GM10266 (cell line): ENCODE data around the gene RMND5B.
"Not testable (repeated sequence)": the region's sequence is repeated elsewhere in the genome, so short reads cannot be mapped to it uniquely, and the experiment has no call there.

Experiments
- DNase-seq: peaks from one replicate; pipeline ENCODE4 v3.0.0; 2012; ENCODE audit errors: extremely low spot score
- TF ChIP-seq, protein P1 (sequence below): IDR thresholded peaks from 2 replicates; pipeline ENCODE4 v1.5.1; 2012; ENCODE audit warnings: mild to moderate bottlenecking, low read depth; ENCODE audit not compliant: control insufficient read depth, insufficient read depth; ENCODE audit errors: missing control alignments

The RMND5B gene

DNA sequence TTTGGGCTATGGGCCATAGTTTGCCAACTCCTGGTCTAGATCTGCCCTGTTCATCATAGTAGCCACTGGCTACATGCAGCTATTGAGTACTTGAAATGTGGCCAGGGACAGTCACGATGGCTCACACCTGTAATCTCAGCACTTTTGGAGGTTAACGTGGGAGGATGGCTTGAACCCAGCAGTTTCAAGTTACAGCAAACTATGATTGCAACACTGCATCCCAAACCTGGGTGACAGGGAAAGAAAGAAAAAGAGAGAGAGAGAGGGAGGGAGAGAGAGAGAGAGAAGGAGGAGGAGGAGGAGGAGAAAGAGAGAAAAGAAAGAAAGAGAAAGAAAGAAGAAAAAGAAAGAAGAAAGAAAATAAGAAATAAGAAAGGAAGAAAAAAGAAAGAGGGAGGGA is 61.4 kb downstream of the RMND5B start:
- TF ChIP-seq, protein P1, sequence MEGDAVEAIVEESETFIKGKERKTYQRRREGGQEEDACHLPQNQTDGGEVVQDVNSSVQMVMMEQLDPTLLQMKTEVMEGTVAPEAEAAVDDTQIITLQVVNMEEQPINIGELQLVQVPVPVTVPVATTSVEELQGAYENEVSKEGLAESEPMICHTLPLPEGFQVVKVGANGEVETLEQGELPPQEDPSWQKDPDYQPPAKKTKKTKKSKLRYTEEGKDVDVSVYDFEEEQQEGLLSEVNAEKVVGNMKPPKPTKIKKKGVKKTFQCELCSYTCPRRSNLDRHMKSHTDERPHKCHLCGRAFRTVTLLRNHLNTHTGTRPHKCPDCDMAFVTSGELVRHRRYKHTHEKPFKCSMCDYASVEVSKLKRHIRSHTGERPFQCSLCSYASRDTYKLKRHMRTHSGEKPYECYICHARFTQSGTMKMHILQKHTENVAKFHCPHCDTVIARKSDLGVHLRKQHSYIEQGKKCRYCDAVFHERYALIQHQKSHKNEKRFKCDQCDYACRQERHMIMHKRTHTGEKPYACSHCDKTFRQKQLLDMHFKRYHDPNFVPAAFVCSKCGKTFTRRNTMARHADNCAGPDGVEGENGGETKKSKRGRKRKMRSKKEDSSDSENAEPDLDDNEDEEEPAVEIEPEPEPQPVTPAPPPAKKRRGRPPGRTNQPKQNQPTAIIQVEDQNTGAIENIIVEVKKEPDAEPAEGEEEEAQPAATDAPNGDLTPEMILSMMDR = no peak
- DNase-seq = no peak

DNA sequence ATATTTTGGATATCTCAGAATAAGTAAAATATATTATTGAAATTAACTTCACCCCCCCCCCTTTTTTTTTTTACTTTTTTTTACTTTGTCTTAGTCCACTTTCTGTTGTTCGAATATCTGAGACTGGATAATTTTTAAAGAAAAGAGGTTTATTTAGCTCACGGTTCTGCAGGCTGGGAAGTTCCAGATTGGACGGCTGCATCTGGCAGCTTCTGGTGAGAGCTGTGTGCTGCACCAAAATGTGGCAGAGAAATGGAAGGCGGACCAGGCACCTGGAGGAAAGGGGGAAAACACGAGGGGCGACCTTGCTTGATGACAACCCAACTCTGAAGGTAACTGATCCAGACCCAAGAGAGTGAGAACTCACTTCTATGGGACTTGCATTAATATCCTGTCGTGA is 62.0 kb downstream of the RMND5B start:
- DNase-seq = no peak
- TF ChIP-seq, protein P1 = no peak

DNA sequence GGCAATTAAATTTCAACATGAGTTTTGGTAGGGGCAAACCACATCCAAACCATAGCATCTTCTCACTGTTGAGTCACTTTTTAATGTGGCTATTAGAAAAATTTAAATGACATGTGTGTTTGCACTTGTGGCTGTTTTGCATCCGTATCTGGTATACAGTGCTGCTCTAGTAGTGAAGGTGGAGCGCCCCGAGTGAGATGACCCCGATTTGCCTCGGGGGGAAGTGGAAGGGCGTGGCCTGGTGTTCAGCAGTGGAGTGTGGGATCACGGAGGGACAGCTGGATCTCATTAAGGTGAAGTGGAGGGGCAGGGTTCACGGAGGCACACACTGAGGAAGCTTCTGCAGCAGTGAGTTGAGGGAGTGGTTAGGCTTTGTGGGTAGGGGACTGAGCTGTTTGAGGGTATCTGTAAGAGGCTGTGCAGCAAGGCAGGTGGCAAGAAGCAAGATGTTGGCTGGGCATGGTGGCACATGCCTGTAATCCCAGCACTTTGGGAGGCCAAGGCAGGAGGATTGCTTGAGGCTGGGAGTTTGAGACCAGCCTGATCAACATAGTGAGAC is 62.5 kb downstream of the RMND5B start:
- no peak for DNase-seq
- TF ChIP-seq, protein P1 = no peak

DNA sequence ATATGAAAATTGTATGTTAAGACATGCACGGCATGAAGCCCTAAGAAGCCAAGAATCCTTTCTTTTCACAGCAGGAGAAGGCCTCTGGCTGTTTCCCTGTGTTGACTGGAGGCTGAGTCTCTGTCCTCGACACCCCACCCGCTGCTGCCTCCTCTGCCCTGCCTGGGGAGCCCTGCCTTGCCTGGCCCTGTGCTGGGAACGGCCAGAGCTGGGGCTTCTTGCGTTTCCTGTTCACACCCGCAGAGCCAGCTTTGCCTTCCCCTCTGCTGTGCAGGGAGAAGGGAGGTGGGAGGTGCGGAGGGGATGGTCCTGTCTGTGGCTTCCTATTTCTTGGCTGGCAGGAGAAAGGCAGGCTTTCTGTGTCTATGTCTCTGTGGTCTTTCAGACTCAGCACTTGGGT is 63.2 kb downstream of the RMND5B start:
- no peak for DNase-seq
- TF ChIP-seq, protein P1 = no peak

DNA sequence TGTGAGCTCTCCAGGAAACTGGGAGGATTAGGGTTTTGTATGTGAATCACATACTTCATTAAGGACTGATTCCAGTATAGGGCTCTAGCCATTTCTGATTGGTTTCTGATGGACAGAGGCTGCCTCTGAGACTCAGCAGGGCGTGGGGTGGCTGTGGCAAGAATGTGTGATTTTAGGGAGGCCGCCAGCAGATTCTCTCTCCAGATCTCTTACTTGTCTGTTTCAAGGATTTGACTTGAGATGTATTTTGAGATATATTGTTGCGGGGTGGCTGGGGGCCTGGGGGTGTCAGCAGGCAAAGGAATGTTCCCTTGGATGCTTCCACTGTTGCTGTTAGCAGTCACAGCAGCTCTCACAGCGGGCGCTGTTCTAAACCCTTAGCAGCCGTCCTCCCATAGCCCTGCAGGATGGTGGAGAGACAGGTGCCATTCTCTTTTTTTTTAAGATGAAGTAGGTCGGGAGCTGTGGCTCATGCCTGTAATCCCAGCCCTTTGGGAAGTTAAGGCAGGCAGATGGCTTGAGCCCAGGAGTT is 65.5 kb downstream of the RMND5B start:
- TF ChIP-seq, protein P1 = no peak
- no peak for DNase-seq

DNA sequence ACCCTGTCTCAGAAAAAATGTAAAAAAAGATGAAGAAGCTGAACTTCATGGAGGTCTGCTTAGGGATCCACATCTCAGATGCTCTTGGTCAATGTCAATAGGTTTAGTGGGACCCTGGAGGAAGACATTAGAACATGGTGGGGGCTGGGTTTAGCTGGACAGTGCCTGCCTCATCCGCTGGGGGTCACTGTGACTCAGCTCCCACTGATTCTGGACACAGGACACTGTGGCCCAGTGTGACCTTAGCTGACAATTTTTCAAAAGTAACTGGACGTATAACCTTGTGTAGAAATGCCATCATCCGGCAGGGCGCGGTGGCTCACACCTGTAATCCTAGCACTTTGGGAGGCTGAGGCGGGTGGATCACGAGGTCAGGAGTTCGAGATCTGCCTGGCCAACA is 66.2 kb downstream of the RMND5B start:
- TF ChIP-seq, protein P1 = peak; percentile 46
- no peak for DNase-seq

DNA sequence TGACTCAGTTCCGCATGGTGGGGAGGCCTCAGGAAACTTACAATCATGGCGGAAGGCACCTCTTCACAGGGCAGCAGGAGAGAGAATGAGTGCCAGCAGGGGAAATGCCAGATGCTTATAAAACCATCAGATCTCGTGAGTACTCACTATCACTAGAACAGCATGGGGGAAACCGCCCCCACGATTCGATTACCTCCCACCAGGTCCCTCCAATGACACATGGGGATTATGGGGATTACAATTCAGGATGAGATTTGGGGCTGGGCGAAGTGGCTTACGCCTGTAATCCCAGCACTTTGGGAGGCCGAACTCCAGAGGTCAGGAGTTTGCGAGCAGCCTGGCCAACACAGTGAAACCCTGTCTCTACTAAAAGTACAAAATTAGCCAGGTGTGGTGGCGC is 67.3 kb downstream of the RMND5B start:
- DNase-seq = not testable (repeated sequence)

DNA sequence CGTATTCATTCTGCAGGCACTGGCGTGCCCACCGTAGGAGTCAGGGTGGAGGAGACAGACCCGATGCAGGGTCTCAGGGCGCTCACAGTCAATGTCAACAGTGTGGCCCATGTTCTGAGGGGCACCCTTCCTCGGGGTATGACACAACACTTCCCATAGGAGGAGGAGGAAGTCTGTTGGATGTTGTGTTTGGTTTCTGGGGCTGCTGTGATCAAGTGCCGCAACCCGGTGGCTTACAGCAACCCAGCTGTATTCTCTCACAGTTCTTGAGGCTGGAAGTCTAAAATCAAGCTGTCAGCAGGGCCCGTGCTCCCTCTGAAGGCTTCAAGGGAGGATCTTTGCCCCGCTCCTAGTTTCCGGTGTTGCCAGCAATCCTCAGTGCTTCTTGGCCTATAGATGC is 67.9 kb downstream of the RMND5B start:
- no peak for DNase-seq
- TF ChIP-seq, protein P1 = no peak
